Heart left ventricle (tissue), 16 donors: ENCODE measurements around the gene STAT2. TPM values are rescaled to one million over a fixed set of nuclear protein-coding genes. Genes with fewer than 3 reads are reported as not detected.

Source experiments
- ATAC-seq, 4 donors: fragments of 200-7000 bp; cut with Tn5 transposase; one replicate each; pipeline ENCODE4 v1.9.1; 2020 to 2022; ENCODE audit warnings: moderate library complexity in 4 of 4, mild to moderate bottlenecking in 3 of 4, moderate number of reproducible peaks in 1 of 4
- DNase-seq, 5 donors: peaks; one replicate each; pipeline ENCODE4 v3.0.0-alpha.2; 2020
- H3K27ac ChIP-seq, 12 donors: fragments of 200-600 bp; sonication (generic) in 4 of 12; one replicate each; pipeline versions ENCODE4 v1.5.0 to v1.8.0; 2016 to 2022; ENCODE audit warnings: mild to moderate bottlenecking in 2 of 12
- H3K27me3 ChIP-seq, 9 donors: fragments of 200-600 bp; sonication (generic) in 2 of 9; one replicate each; pipeline versions ENCODE4 v1.5.1 to v1.8.0; 2016 to 2022; ENCODE audit warnings: mild to moderate bottlenecking in 3 of 9
- H3K36me3 ChIP-seq, 9 donors: fragments of 200-600 bp; sonication (generic) in 2 of 9; one replicate each; pipeline versions ENCODE4 v1.5.0 to v1.8.0; 2018 to 2022; ENCODE audit warnings: mild to moderate bottlenecking in 2 of 9
- H3K4me1 ChIP-seq, 12 donors: fragments of 200-600 bp; sonication (generic) in 4 of 12; one replicate each; pipeline versions ENCODE4 v1.5.0 to v1.8.0; 2016 to 2022; ENCODE audit warnings: mild to moderate bottlenecking in 3 of 12
- H3K4me3 ChIP-seq, 12 donors: fragments of 200-600 bp; sonication (generic) in 4 of 12; one replicate each; pipeline versions ENCODE4 v1.5.0 to v1.8.0; 2017 to 2022; ENCODE audit warnings: mild to moderate bottlenecking in 9 of 12, moderate library complexity in 4 of 12
- H3K9me3 ChIP-seq, 12 donors: fragments of 200-600 bp; sonication (generic) in 4 of 12; one replicate each; pipeline versions ENCODE4 v1.5.0 to v1.8.0; 2016 to 2022; ENCODE audit warnings: mild to moderate bottlenecking in 1 of 12
- CTCF ChIP-seq, 12 donors: fragments of 200-600 bp; sonication (generic) in 4 of 12; IDR thresholded peaks; one replicate each; pipeline versions ENCODE4 v1.5.0 to v1.8.0; 2018 to 2022; ENCODE audit warnings: antibody characterized with exemption in 12 of 12, mild to moderate bottlenecking in 5 of 12
- POLR2A ChIP-seq, 2 donors: fragments of 450-650 bp; IDR thresholded peaks; one replicate each; pipeline ENCODE4 v1.6.1; 2017; ENCODE audit warnings: antibody characterized with exemption in 2 of 2, mild to moderate bottlenecking in 2 of 2, moderate library complexity in 2 of 2
- WGBS, 4 donors: extraction: QIAGEN DNeasy Blood & Tissue Kit in 2 of 4; methylation state at CpG; one replicate each; pipeline versions ENCODE4 v1.1.5 to v1.1.7; 2013 to 2018; 5-methylcytosine and 5-hydroxymethylcytosine counted together
- intact Hi-C, 10 donors: fragments of 100-400 bp; cut with DNase I; formaldehyde crosslinking; loops; one replicate each; pipeline versions ENCODE4 v1.11.1 to v1.14.2; 2022
- polyA plus RNA-seq, 2 donors: library from polyadenylated mRNA; stranded (reverse); fragments of 200-250 nt; gene quantifications; one replicate each; pipeline ENCODE4 v1.2.3, GENCODE V29; 2013
- total RNA-seq, 9 donors: library from RNA; depleted of rRNA in 2 of 9; stranded (reverse); fragments of >200 nt in 2 of 9; fragmentation: NEBNext Ultra II Directional in 3 of 9; extraction: Animal tissue kit (Norgen Biotek cat#: 25700) in 3 of 9; gene quantifications; one replicate each; pipeline versions ENCODE4 v1.1.0 to v1.2.4, GENCODE V29; 2016 to 2023
- donor health status: ischemic (EF 13 %, LVEDD 7.1; RV severe dilation, severe dysfunction).
- donor health status: healthy with polysubstance abuse.
- donor health status: DM: no; HTN: yes; CAD: no.
- donor health status: DM: no; HTN: no; CAD: no.
- donor health status: ischemic (EF 25% LVEDD 6.9; RV normal size, moderate dysfunction).
- donor health status: ischemic (EF 25% LVEDD 5.7; RV mildly dilated, moderate dysfunction).
- donor health status: healthy.
- donor health status: DM: yes; HTN: yes; CAD: no.
- donor health status: ischemic (EF 35%, LVEDD 5.7; RV mildly dilated, moderate dysfunction).
- donor health status: nonischemic (EF 11% LVEDD 7.7; RV severe dilation, severe dysfunction).
- donor health status: DM: yes; HTN: yes; CAD: no.
- donor health status: PGD.
- donor health status: ischemic (EF 29% LVEDD 5.4; RV normal size, mild dysfunction).
- donor health status: nonischemic (EF 23%, LVEDD 6.1; RV moderate dilation, normal function).

STAT2 gene
- total and polyA plus RNA-seq, 11 donors, result 23.1 to 150 (median 36.1) TPM

- Histone ChIP-seq H3K9me3 (no peaks in the 10 kb centered on the region), H3K4me1 (peaks cover 24 to 63% (median 53%) of the 10 kb centered on the region in 12 donors), H3K27ac (peak within 1 kb of the TSS; percentile 89 to 100 (median 96)), H3K27me3 (no peaks in the 10 kb centered on the region), H3K4me3 (peak within 1 kb of the TSS; percentile 62 to 98 (median 84)), H3K36me3 (peaks cover 0 to 41% (median 11%) of the 10 kb centered on the region in 9 donors)
- ATAC-seq (peak; percentile 97 to 99 (median 98)), DNase-seq (peak; percentile 99 to 100 (median 99))
- TF ChIP-seq CTCF (IDR thresholded peaks at IDR 0.05) (no peak), POLR2A (IDR thresholded peaks at IDR 0.05) (peak; percentile 21 to 90)
- intact Hi-C loops, result loop anchor here in 5 of 10 donors (2.0 to 5.0 kb wide), 5 partner anchors 33 to 181 kb away; partner anchors contain the start of genes COQ10A (in 2 of the 5) and ZC3H10 (in 1 of the 5)
- 0 to 1% (median 0%) methylated on average over 37 to 63 of the region's 63 CpGs for WGBS, 4 donors
These were observed 59.9 kb downstream of the STAT2 start, which contains the start of gene CS for GRCh38 chr12:56299853-56300643. TSS of gene CS (minus strand) at chr12:56300330. CDS start at chr12:56300201, 129 bp downstream.

- Histone ChIP-seq H3K36me3 (peaks cover 0 to 38% (median 12%) of the 10 kb centered on the region in 9 donors), H3K27ac (peak overlapping the region; percentile 89 to 100 (median 96)), H3K9me3 (no peaks in the 10 kb centered on the region), H3K4me3 (peak overlapping the region; percentile 62 to 98 (median 84)), H3K4me1 (peaks cover 24 to 69% (median 53%) of the 10 kb centered on the region in 12 donors), H3K27me3 (no peaks in the 10 kb centered on the region)
- WGBS, 4 donors, result 0 to 2% (median 1%) methylated on average over 10 of the region's 10 CpGs
- TF ChIP-seq POLR2A (IDR thresholded peaks at IDR 0.05) (no peak), CTCF (IDR thresholded peaks at IDR 0.05) (no peak)
- no peak for DNase-seq
- ATAC-seq, result peak in 3 of 4 donors; percentile 2 to 11 (median 8)
- intact Hi-C loops, result loop anchor here in 1 of 10 donors (5.0 kb wide), 1 partner anchor 177 kb away; no protein-coding TSS in a partner anchor
These were observed 60.5 kb downstream of the STAT2 start for GRCh38 chr12:56299308-56299852.

- WGBS, 4 donors, result 54 to 68% (median 63%) methylated on average over 5 of the region's 5 CpGs
- no peaks in the 10 kb centered on the region for H3K9me3 ChIP-seq
- intact Hi-C loops, result loop anchor here in 1 of 10 donors (5.0 kb wide), 1 partner anchor 177 kb away; no protein-coding TSS in a partner anchor
- no peaks in the 10 kb centered on the region for H3K27me3 ChIP-seq
- TF ChIP-seq CTCF (IDR thresholded peaks at IDR 0.05) (no peak), POLR2A (IDR thresholded peaks at IDR 0.05) (no peak)
- DNase-seq (no peak), ATAC-seq (no peak)
- H3K36me3 ChIP-seq, result peaks cover 0 to 38% (median 16%) of the 10 kb centered on the region in 9 donors
- peak overlapping the region in 11 of 12 donors; percentile 62 to 98 (median 85) for H3K4me3 ChIP-seq
- H3K27ac ChIP-seq, result peak overlapping the region in 11 of 12 donors; percentile 91 to 100 (median 96)
- peaks cover 24 to 73% (median 56%) of the 10 kb centered on the region in 12 donors for H3K4me1 ChIP-seq
These were observed 61.1 kb downstream of the STAT2 start for GRCh38 chr12:56298828-56299227.
